Smooth muscle cell (in vitro differentiated cells): ENCODE measurements around the gene METTL24. TPM values are rescaled to one million over a fixed set of nuclear protein-coding genes. Genes with fewer than 3 reads are reported as not detected.
"Not testable (repeated sequence)": the region's sequence is repeated elsewhere in the genome, so short reads cannot be mapped to it uniquely, and the experiment has no call there.

ENCODE experiments used
- DNase-seq: peaks from one replicate; lab custom pipeline; 2025; ENCODE audit not compliant: unreplicated experiment; lab: John Stamatoyannopoulos, UW
- H2AFZ ChIP-seq: fragments of 200-600 bp; sonication (generic); 2 replicates; pipeline ENCODE4 v1.6.0; 2016; ENCODE audit warnings: antibody characterized with exemption, low read depth, mild to moderate bottlenecking
- H3F3A ChIP-seq: fragments of 200-600 bp; sonication (generic); 2 replicates; pipeline ENCODE4 v1.6.0; 2017; ENCODE audit warnings: antibody characterized with exemption, low read depth
- H3K27ac ChIP-seq: fragments of 200-600 bp; sonication (generic); 2 replicates; pipeline ENCODE4 v1.5.1; 2016; ENCODE audit warnings: low read depth, mild to moderate bottlenecking
- H3K27me3 ChIP-seq: fragments of 200-600 bp; sonication (generic); 2 replicates; pipeline ENCODE4 v1.6.1; 2016; ENCODE audit warnings: low read depth, mild to moderate bottlenecking
- H3K36me3 ChIP-seq: fragments of 200-600 bp; sonication (generic); 2 replicates; pipeline ENCODE4 v1.5.1; 2016; ENCODE audit warnings: low read depth
- H3K4me1 ChIP-seq: fragments of 200-600 bp; sonication (generic); 2 replicates; pipeline ENCODE4 v1.5.1; 2016; ENCODE audit warnings: low read depth
- H3K4me2 ChIP-seq: fragments of 200-600 bp; sonication (generic); 2 replicates; pipeline ENCODE4 v1.6.0; 2016; ENCODE audit warnings: mild to moderate bottlenecking
- H3K4me3 ChIP-seq: fragments of 200-600 bp; sonication (generic); 2 replicates; pipeline ENCODE4 v1.5.1; 2016; ENCODE audit warnings: mild to moderate bottlenecking
- H3K79me2 ChIP-seq: fragments of 200-600 bp; sonication (generic); 2 replicates; pipeline ENCODE4 v1.6.0; 2016; ENCODE audit warnings: low read depth, mild to moderate bottlenecking
- H3K9ac ChIP-seq: fragments of 200-600 bp; sonication (generic); 2 replicates; pipeline ENCODE4 v1.6.0; 2016; ENCODE audit warnings: low read depth
- H3K9me3 ChIP-seq: fragments of 200-600 bp; sonication (generic); replicated peaks from 2 replicates; pipeline ENCODE4 v1.5.1; 2016; ENCODE audit warnings: low read depth
- H4K20me1 ChIP-seq: fragments of 200-600 bp; sonication (generic); 2 replicates; pipeline ENCODE4 v1.6.0; 2016; ENCODE audit warnings: low read depth
- CTCF ChIP-seq: fragments of 200-600 bp; sonication (generic); IDR thresholded peaks from 2 replicates; pipeline ENCODE4 v1.5.1; 2017; ENCODE audit warnings: borderline replicate concordance, mild to moderate bottlenecking, antibody characterized with exemption; ENCODE audit not compliant: insufficient read depth, poor library complexity, severe bottlenecking
- WGBS: methylation state at CpG from one replicate; pipeline ENCODE4 v1.1.7; 2016; ENCODE audit warnings: low lambda C conversion rate; 5-methylcytosine and 5-hydroxymethylcytosine counted together
- polyA plus RNA-seq: library from polyadenylated mRNA; unstranded; fragments of >200 nt; fragmentation: Nextera tagmentation; extraction: Ambion mirVana; gene quantifications from 2 replicates; pipeline ENCODE4 v1.2.1, GENCODE V29; 2016
- total RNA-seq: library from RNA; depleted of rRNA; stranded (reverse); fragments of >200 nt; gene quantifications from 2 replicates; pipeline ENCODE4 v1.2.3, GENCODE V29; 2014

Gene METTL24
- total and polyA plus RNA-seq, 2 experiments from 2014 or later: 0.74 to 2.6 TPM

GRCh38 chr6:110239526-110240274 lies 118.4 kb downstream of the METTL24 start:
- H3K27me3 ChIP-seq: no peaks in the 10 kb centered on the region
- no peak for TF ChIP-seq CTCF
- H3K27ac ChIP-seq: no peak overlapping the region

DNA sequence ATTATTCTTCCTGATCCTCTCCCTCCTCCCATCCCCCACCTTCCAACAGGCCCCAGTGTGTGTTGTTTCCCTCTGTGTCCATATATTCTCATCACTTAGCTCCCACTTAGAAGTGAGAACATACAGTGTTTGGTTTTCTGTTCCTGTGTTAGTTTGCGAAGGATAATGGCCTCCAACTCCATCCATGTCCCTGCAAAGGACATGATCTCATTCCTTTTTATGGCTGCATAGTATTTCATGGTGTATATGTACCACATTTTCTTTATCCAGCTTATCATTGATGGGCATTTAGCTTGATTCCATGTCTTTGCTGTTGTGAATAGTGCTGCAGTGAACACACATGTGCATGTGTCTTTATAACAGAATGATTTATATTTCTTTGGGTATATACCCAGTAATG lies 122.1 kb downstream of the METTL24 start:
- H3F3A ChIP-seq, H4K20me1 ChIP-seq, H2AFZ ChIP-seq, H3K79me2 ChIP-seq, H3K9ac ChIP-seq, H3K4me3 ChIP-seq, H3K4me2 ChIP-seq, H3K4me1 ChIP-seq, H3K36me3 ChIP-seq, DNase-seq, H3K27ac ChIP-seq, H3K9me3 ChIP-seq, H3K27me3 ChIP-seq: not testable (repeated sequence)
- WGBS: 96% methylated on average over 1 of the region's 1 CpG

More at GRCh38 chr6:110239526-110240274, 118.4 kb downstream of the METTL24 start:
- no peak for DNase-seq
- Histone ChIP-seq H2AFZ (no peak overlapping the region), H4K20me1 (no peaks in the 10 kb centered on the region), H3K4me3 (no peak overlapping the region), H3K4me2 (no peak overlapping the region), H3K79me2 (no peaks in the 10 kb centered on the region), H3K9me3 (no peaks in the 10 kb centered on the region), H3K4me1 (no peaks in the 10 kb centered on the region), H3F3A (no peaks in the 10 kb centered on the region), H3K36me3 (no peaks in the 10 kb centered on the region), H3K9ac (no peak overlapping the region)
- WGBS: 92% methylated on average over 1 of the region's 1 CpG

- Histone ChIP-seq H3K36me3 (no peaks in the 10 kb centered on the region), H3K4me3 (no peak overlapping the region), H3K4me2 (no peak overlapping the region), H2AFZ (no peak overlapping the region), H4K20me1 (no peaks in the 10 kb centered on the region), H3K27me3 (no peaks in the 10 kb centered on the region), H3K4me1 (no peaks in the 10 kb centered on the region), H3K9ac (no peak overlapping the region), H3K79me2 (no peaks in the 10 kb centered on the region), H3K27ac (no peak overlapping the region), H3K9me3 (no peaks in the 10 kb centered on the region), H3F3A (no peaks in the 10 kb centered on the region)
- TF ChIP-seq CTCF: no peak
- no peak for DNase-seq
- WGBS: 100% methylated on average over 2 of the region's 2 CpGs
Observed at GRCh38 chr6:110233770-110234374, 124.3 kb downstream of the METTL24 start.

DNA sequence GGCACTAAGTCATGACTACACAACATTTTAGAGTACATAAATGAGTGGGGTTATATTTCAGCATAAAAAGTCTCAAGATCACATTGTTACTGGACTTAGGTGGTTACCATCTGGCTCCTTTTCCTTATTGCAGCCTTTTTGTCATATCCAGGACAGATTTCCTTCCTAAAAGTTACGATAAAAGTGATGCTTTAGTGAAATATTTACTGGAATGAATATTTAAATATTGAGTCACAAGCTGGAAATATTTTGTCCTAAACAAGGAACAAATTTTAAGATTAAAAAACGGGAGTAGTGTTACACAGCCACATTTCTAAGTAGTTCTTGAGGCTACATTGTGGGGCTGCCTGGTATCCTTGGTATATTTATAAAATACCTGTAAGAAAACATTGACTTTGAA lies 125.7 kb downstream of the METTL24 start:
- H3K36me3 ChIP-seq: peaks cover 2% of the 10 kb centered on the region
- H3K79me2 ChIP-seq: no peaks in the 10 kb centered on the region
- no peaks in the 10 kb centered on the region for H3K27me3 ChIP-seq
- H3K9me3 ChIP-seq: no peaks in the 10 kb centered on the region
- H2AFZ ChIP-seq: no peak overlapping the region
- H4K20me1 ChIP-seq: no peaks in the 10 kb centered on the region
- no peak for DNase-seq
- H3K4me2 ChIP-seq: no peak overlapping the region
- WGBS: 79% methylated on average over 2 of the region's 2 CpGs
- H3K4me3 ChIP-seq: no peak overlapping the region
- no peak overlapping the region for H3K9ac ChIP-seq
- H3F3A ChIP-seq: no peaks in the 10 kb centered on the region
- H3K27ac ChIP-seq: no peak overlapping the region
- no peak for TF ChIP-seq CTCF
- no peaks in the 10 kb centered on the region for H3K4me1 ChIP-seq
